ENCODE results near the gene CCDC158. TPM values are rescaled to one million over a fixed set of nuclear protein-coding genes. Genes with fewer than 3 reads are reported as not detected.

The CCDC158 gene
- total and polyA plus RNA-seq, 9 donors: 0.02 to 0.23 (median 0.15) TPM; not detected in 3

DNA sequence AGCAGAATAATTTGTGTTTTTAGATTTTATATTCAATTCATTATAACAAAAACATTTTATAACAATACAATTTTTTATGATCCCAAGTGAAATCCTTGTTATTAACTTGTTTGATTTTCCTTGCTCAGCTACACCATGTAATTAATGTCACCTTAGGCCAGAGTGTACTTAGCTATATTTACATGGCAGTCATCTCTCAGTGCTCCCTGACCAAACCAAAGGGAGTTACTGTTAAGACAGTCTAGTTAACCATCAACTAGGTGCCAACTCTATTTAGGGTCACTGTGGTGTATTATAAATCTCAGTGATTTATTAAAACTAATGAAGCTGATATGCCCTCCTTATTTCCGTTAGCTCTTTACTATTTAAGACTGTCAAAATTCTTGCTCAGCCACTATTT, 44.4 kb downstream of the CCDC158 start:
- Histone ChIP-seq H3K27ac (no peak overlapping the region), H3K9me3 (no peaks in the 10 kb centered on the region), H3K4me3 (no peak overlapping the region), H3K36me3 (no peaks in the 10 kb centered on the region), H3K4me1 (ENCODE audit: insufficient read depth) (peaks cover 1% of the 10 kb centered on the region), H3K27me3 (no peaks in the 10 kb centered on the region)
- no peak for DNase-seq
- intact Hi-C loops (cut with DNase I): no loop called here
- TF ChIP-seq POLR2A (IDR thresholded peaks at IDR 0.05) (no peak), EP300 (IDR thresholded peaks at IDR 0.05) (no peak)
- TF ChIP-seq, protein P1, sequence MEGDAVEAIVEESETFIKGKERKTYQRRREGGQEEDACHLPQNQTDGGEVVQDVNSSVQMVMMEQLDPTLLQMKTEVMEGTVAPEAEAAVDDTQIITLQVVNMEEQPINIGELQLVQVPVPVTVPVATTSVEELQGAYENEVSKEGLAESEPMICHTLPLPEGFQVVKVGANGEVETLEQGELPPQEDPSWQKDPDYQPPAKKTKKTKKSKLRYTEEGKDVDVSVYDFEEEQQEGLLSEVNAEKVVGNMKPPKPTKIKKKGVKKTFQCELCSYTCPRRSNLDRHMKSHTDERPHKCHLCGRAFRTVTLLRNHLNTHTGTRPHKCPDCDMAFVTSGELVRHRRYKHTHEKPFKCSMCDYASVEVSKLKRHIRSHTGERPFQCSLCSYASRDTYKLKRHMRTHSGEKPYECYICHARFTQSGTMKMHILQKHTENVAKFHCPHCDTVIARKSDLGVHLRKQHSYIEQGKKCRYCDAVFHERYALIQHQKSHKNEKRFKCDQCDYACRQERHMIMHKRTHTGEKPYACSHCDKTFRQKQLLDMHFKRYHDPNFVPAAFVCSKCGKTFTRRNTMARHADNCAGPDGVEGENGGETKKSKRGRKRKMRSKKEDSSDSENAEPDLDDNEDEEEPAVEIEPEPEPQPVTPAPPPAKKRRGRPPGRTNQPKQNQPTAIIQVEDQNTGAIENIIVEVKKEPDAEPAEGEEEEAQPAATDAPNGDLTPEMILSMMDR (IDR thresholded peaks at IDR 0.05): no peak
- WGBS, 3 donors: 83 to 91% (median 88%) methylated on average over 1 of the region's 1 CpG

DNA sequence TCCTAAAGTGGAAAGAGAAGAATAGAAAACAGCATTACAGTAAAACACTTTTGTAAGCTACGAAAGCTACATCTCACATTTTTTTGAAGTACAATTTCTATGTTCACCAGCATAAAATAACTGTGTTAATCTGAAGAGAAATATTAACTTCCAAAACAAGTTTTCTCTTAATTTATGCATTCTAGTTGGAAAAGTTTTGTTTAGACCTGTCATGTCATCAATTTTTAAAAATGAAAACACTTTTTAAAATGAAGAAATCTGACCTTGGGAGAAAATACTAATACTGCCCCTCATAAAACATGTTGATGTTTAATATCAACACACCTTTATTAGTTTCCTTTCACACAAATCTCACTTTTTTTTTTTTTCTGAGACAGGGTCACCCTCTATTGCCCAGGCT, 45.2 kb downstream of the CCDC158 start:
- H3K4me1 ChIP-seq (ENCODE audit: insufficient read depth): peaks cover 1% of the 10 kb centered on the region
- H3K27me3 ChIP-seq: no peaks in the 10 kb centered on the region
- no peaks in the 10 kb centered on the region for H3K36me3 ChIP-seq
- H3K4me3 ChIP-seq: no peak overlapping the region
- DNase-seq: no peak
- H3K9me3 ChIP-seq: no peaks in the 10 kb centered on the region
- intact Hi-C loops (cut with DNase I): no loop called here
- 35 to 41% (median 36%) methylated on average over 1 of the region's 1 CpG for WGBS, 3 donors
- TF ChIP-seq EP300 (IDR thresholded peaks at IDR 0.05): no peak
- TF ChIP-seq, protein P1 (IDR thresholded peaks at IDR 0.05): no peak
- no peak for TF ChIP-seq POLR2A (IDR thresholded peaks at IDR 0.05)
- H3K27ac ChIP-seq: no peak overlapping the region

DNA sequence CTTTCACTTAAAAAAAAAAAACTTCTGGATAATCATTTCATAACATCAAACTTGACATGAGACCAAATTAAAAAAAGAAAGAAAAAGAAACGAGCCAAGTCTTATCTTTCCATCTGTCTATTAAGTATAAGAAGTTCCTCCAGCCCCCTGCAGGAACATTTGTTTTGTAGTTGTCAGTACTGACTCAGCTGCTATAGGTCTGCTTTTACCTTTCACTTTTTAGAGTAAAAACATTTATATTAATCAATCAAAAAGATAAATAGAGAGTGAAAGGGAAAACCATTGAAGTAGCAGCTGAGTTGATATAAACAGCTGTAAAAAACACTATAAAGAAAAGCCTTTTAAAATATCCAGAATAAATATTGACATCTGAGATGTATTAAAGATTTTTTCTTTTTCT, 46.1 kb downstream of the CCDC158 start:
- no peaks in the 10 kb centered on the region for H3K27me3 ChIP-seq
- WGBS, 3 donors: 16 to 18% (median 16%) methylated on average over 1 of the region's 1 CpG
- intact Hi-C loops (cut with DNase I): no loop called here
- H3K27ac ChIP-seq: no peak overlapping the region
- peaks cover 1% of the 10 kb centered on the region for H3K4me1 ChIP-seq (ENCODE audit: insufficient read depth)
- no peak for TF ChIP-seq EP300 (IDR thresholded peaks at IDR 0.05)
- no peak for TF ChIP-seq POLR2A (IDR thresholded peaks at IDR 0.05)
- no peaks in the 10 kb centered on the region for H3K36me3 ChIP-seq
- no peak overlapping the region for H3K4me3 ChIP-seq
- no peak for DNase-seq
- no peaks in the 10 kb centered on the region for H3K9me3 ChIP-seq

DNA sequence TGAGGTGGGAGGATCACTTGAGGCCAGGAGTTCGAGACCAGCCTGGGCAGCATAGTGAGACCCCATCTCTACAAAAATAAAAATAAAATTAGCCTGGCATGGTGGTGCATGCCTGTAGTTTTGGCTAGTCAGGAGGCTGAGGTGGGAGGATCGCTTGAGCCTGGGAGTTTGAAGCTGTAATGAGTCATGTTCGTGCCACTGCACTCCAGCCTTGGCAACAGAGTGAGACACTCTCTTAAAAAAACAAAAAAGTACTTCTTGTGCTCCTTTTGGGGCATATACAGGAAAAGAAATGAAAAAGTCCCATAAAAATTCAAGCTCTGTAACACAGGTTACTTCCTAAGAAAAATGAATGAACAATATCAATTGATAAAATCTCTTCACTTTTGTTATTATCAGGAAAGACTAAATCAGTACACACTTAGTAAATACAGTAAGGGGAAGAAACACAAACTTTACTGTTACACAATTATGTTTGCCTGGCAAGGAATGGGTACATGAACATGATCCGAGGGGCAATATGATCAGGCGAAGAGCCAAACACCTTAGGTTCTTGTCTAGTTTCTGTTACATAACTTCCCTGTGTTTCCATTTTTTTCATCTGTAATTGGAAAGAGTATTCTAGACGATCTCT, 46.9 kb downstream of the CCDC158 start:
- 57 to 61% (median 61%) methylated on average over 6 of the region's 6 CpGs for WGBS, 3 donors
- no peaks in the 10 kb centered on the region for H3K36me3 ChIP-seq
- H3K9me3 ChIP-seq: no peaks in the 10 kb centered on the region
- intact Hi-C loops (cut with DNase I): no loop called here
- no peak overlapping the region for H3K4me3 ChIP-seq
- no peaks in the 10 kb centered on the region for H3K27me3 ChIP-seq
- no peak for DNase-seq
- H3K4me1 ChIP-seq (ENCODE audit: insufficient read depth): peaks cover 1% of the 10 kb centered on the region
- TF ChIP-seq, protein P1 (IDR thresholded peaks at IDR 0.05): no peak
- TF ChIP-seq EP300 (IDR thresholded peaks at IDR 0.05) (no peak), POLR2A (IDR thresholded peaks at IDR 0.05) (no peak)
- no peak overlapping the region for H3K27ac ChIP-seq

DNA sequence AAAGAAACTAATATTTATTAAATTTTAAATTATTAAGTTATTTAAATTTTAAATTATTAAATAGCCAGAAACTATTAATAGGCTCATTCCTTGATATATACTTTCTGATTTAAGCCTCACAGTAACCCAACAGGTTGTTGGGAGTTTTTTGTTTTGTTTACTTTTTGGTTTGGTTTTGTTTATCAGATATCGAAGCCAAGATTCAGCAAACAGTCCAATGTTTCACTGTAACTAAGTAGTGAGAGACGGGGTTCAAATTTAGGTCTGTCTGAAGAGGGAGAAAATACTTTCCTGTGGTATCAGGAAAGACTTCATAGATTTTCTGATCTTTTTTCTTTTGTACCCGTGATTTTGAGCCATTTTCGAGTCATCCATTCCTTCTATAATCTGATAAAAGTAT, 54.2 kb downstream of the CCDC158 start:
- TF ChIP-seq, protein P1 (IDR thresholded peaks at IDR 0.05): no peak
- TF ChIP-seq POLR2A (IDR thresholded peaks at IDR 0.05): no peak
- TF ChIP-seq EP300 (IDR thresholded peaks at IDR 0.05): no peak
- Histone ChIP-seq H3K36me3 (no peaks in the 10 kb centered on the region), H3K4me3 (no peak overlapping the region), H3K27me3 (no peaks in the 10 kb centered on the region), H3K9me3 (no peaks in the 10 kb centered on the region), H3K4me1 (ENCODE audit: insufficient read depth) (no peaks in the 10 kb centered on the region), H3K27ac (no peak overlapping the region)
- 50 to 74% (median 59%) methylated on average over 4 of the region's 4 CpGs for WGBS, 3 donors
- no peak for DNase-seq
- intact Hi-C loops (cut with DNase I): no loop called here

All from ovary (tissue), 9 donors.